ENCODE measurements around the gene DCUN1D2.

- TF ChIP-seq CTCF (IDR thresholded peaks at IDR 0.05 in 4 of 5, conservative IDR thresholded peaks at IDR 0.05 in 1 of 5) (no peak), POLR2A (IDR thresholded peaks at IDR 0.05) (no peak)
Observed at GRCh38 chr13:113538689-113539058, 48.2 kb upstream of the DCUN1D2 start.
